H54 (cell line): Measurements from ENCODE around the gene ORM1.
"Not testable (repeated sequence)": the region's sequence is repeated elsewhere in the genome, so short reads cannot be mapped to it uniquely, and the experiment has no call there.

Experiments
- DNase-seq: peaks from one replicate; pipeline ENCODE4 v3.0.0; 2011; ENCODE audit warnings: low spot score, mixed read lengths; ENCODE audit not compliant: insufficient read length
- FAIRE-seq: peaks from 3 replicates; lab custom pipeline; 2011; peaks lifted over from hg19 to GRCh38; lab: Jason Lieb, UNC
- POLR2A ChIP-seq: IDR thresholded peaks from 2 replicates; pipeline ENCODE4 v1.6.1; 2011; ENCODE audit warnings: low read depth, mild to moderate bottlenecking, low read length

The ORM1 gene

DNA sequence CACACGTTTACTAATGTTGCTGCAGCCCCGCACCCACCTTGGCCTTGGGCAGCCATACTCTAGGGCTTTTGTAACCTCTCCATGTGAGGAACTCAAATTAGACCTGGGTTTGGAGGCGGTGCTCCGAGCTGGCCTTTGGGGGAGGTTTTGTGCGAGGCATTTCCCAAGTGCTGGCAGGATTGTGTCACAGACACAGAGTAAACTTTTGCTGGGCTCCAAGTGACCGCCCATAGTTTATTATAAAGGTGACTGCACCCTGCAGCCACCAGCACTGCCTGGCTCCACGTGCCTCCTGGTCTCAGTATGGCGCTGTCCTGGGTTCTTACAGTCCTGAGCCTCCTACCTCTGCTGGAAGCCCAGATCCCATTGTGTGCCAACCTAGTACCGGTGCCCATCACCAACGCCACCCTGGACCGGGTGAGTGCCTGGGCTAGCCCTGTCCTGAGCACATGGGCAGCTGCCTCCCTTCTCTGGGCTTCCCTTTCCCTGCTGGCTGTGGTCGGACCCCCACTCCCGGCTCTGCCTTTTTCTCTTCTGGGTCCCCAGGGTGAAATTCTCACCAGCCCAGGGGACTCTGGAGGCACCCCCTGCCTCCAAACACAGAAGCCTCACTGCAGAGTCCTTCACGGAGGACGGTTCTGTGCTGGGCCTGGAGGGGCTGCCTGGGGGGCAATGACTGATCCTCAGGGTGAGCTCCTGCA is at the start of gene ORM1:
Gene ORM1 (plus strand): TSS at position 268 of the 701 bp plus-strand sequence. CDS start 36 bp downstream, at position 304.
- DNase-seq, FAIRE-seq: not testable (repeated sequence)

GRCh38 chr9:114273461-114273881 is 49.4 kb upstream of the ORM1 start:
- FAIRE-seq = peak; percentile 41
- no peak for TF ChIP-seq POLR2A
- DNase-seq = peak; percentile 63

- FAIRE-seq (no peak), DNase-seq (no peak)
- no peak for TF ChIP-seq POLR2A
These were observed 48.7 kb upstream of the ORM1 start for GRCh38 chr9:114274217-114274616.

GRCh38 chr9:114275246-114276004 is 47.5 kb upstream of the ORM1 start:
- FAIRE-seq = no peak
- DNase-seq = no peak
- TF ChIP-seq POLR2A = no peak

GRCh38 chr9:114276908-114277821 is 45.7 kb upstream of the ORM1 start:
- peak; percentile 88 for DNase-seq
- TF ChIP-seq POLR2A = no peak
- peak; percentile 84 for FAIRE-seq

GRCh38 chr9:114278356-114278755 is 44.5 kb upstream of the ORM1 start:
- FAIRE-seq = no peak
- TF ChIP-seq POLR2A = no peak
- no peak for DNase-seq

DNA sequence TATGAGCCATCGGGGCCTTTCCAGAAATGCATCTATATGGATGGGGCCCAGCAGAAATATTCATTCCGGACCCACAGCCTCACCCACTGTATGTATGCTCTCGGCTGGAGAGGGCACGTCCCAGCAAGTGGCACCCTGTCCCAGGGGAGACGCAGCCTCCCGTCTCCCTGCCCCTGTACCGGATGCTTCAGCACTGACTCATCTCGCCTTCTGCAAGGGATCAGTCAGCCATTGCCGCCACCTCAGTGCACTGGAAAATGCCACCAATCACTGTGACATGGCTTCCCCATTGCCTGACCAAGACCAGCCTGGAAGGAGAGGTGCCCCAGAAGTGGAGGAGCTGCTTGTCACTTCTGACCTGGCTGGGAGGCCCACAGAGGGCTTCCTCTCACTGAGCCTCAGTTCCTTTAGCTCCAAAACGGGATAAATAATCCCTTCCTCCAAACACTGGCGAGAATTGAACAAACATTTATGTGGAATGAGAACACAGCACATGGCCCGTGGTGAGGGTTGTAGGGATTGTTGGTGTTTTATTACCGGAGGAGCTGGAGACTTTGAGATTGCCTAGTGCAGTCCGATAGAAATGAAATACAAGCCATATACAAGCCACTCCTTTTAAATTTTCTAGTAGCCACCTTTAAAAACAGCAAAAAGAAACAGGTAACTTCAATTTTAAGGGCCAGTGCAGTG is 43.9 kb upstream of the ORM1 start:
- peak; percentile 93 for FAIRE-seq
- peak; percentile 67 for DNase-seq
- TF ChIP-seq POLR2A = no peak

DNA sequence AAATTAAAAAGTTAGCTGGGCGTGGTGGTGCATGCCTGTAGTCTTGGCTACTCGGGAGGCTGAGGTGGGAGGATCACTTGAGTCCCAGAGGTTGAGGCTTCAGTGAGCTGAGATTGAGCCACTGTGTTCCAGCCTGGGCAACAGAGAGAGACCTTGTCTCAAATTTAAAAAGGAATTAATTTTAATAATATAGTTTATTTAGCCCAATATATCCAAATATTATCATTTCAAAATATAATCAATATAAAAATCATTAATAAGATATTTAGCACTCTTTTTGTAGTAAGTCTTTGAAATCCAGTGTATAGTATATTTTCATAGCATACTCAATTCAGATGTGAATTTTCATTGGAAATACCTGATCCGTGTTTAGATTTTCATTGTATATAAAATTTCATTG is 43.2 kb upstream of the ORM1 start:
- TF ChIP-seq POLR2A = no peak
- DNase-seq (no peak), FAIRE-seq (no peak)

DNA sequence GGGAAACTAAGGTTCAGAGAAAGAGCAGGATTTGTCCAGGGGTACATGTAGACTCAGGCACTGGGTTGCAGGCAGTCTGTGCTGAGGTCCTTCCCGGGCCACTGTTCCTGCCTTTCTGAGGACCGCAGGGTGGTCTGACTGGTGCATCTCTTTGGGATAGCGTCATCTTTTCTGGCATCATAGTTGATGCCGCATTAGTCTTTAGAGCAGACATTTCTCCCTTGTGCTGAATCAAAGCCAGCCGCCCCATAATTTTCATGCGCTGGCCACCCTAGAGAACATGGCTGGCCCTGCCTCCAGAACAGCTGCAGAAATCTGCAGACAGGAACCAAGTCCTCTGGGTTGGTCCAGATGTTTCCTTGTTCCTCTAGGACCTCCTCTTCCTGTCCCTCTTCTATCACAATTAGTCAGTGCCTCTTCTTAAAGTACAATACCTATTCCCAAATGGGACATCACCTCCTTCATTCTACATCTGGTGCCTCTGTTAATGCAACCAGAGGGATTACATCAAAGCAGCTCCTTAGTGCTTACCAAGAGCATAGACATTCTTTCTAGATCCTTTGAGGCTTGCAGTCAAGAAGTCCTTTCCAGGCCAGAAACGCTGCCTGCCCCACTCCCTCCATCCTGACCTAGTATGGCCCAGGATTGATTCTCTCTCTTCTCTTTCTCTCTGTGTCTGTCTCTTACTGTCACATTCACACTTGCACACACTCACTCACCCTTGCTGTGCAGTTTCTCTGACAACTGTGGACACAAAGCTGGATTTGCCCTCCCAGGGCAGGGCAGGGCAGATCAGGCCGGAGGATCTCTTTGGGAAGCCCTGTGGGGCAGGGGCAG is 42.0 kb upstream of the ORM1 start:
- DNase-seq (no peak), FAIRE-seq (no peak)
- TF ChIP-seq POLR2A = no peak

- DNase-seq (no peak), FAIRE-seq (no peak)
- TF ChIP-seq POLR2A = no peak
These were observed 41.3 kb upstream of the ORM1 start for GRCh38 chr9:114281473-114282103.

GRCh38 chr9:114282104-114282485 is 40.8 kb upstream of the ORM1 start:
- DNase-seq (no peak), FAIRE-seq (no peak)
- TF ChIP-seq POLR2A = no peak

GRCh38 chr9:114282507-114282906 is 40.4 kb upstream of the ORM1 start:
- DNase-seq (no peak), FAIRE-seq (no peak)
- no peak for TF ChIP-seq POLR2A

DNA sequence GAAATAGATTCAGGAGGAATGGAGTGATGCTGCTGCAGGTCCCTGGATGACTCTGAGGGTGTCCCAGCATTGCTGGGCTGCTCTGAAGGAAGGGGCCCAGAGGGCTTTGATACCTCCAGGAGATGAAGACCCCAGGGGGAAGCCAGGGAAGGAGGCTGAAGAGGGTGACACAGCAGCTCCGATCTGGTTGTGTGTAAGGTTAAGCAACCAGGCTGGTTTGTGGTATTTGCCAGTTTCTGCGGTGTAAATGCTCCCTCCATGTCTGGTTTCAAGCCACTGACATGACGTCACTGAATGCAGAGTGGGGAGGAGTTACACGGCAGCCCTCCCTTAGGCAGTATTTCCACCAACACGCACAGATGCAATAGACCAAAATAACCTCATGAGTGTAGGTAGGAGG is 40.0 kb upstream of the ORM1 start:
- DNase-seq (no peak), FAIRE-seq (peak; percentile 80)

More for the DNA sequence above, 40.0 kb upstream of the ORM1 start:
- no peak for TF ChIP-seq POLR2A
